Endothelial cell (in vitro differentiated cells): Measurements from ENCODE around the gene THSD4. TPM values are rescaled to one million over a fixed set of nuclear protein-coding genes. Genes with fewer than 3 reads are reported as not detected.

Experiments
- DNase-seq: peaks from one replicate; pipeline ENCODE4 v3.0.0; 2021; ENCODE audit warnings: low spot score
- H3K27ac Mint-ChIP-seq: one replicate; pipeline ENCODE4 v1.8.0; 2021; ENCODE audit warnings: mixed read lengths, inconsistent platforms; ENCODE audit not compliant: unreplicated experiment
- H3K27me3 Mint-ChIP-seq: one replicate; pipeline ENCODE4 v1.8.0; 2021; ENCODE audit warnings: mild to moderate bottlenecking, moderate library complexity, mixed read lengths, inconsistent platforms; ENCODE audit not compliant: unreplicated experiment
- H3K36me3 Mint-ChIP-seq: one replicate; pipeline ENCODE4 v1.8.0; 2021; ENCODE audit warnings: mild to moderate bottlenecking, low read depth, mixed read lengths, inconsistent platforms; ENCODE audit not compliant: unreplicated experiment
- H3K4me1 Mint-ChIP-seq: one replicate; pipeline ENCODE4 v1.8.0; 2021; ENCODE audit warnings: mild to moderate bottlenecking, mixed read lengths, inconsistent platforms; ENCODE audit not compliant: unreplicated experiment
- H3K4me3 Mint-ChIP-seq: one replicate; pipeline ENCODE4 v1.8.0; 2021; ENCODE audit warnings: mild to moderate bottlenecking, mixed read lengths, inconsistent platforms; ENCODE audit not compliant: unreplicated experiment
- H3K9me3 Mint-ChIP-seq: one replicate; pipeline ENCODE4 v1.8.0; 2021; ENCODE audit warnings: mixed read lengths, inconsistent platforms; ENCODE audit not compliant: unreplicated experiment
- CTCF ChIP-seq: fragments of 200-600 bp; sonication (generic); IDR thresholded peaks from one replicate; pipeline ENCODE4 v1.5.0; 2021; ENCODE audit warnings: antibody characterized with exemption; ENCODE audit not compliant: unreplicated experiment
- total RNA-seq: library from RNA; stranded (reverse); fragmentation: NEBNext Ultra II Directional; extraction: Animal tissue kit (Norgen Biotek cat#: 25700); gene quantifications from one replicate; pipeline ENCODE4 v1.2.1, GENCODE V29; 2021; ENCODE audit not compliant: unreplicated experiment

Gene THSD4
- total RNA-seq, 1 donor from 2014 or later, result 0.92 TPM

- H3K27me3 Mint-ChIP-seq, result no peaks in the 10 kb centered on the region
- H3K4me3 Mint-ChIP-seq, result no peak overlapping the region
- no peaks in the 10 kb centered on the region for H3K9me3 Mint-ChIP-seq
- DNase-seq, result no peak
- H3K4me1 Mint-ChIP-seq, result no peaks in the 10 kb centered on the region
- no peaks in the 10 kb centered on the region for H3K36me3 Mint-ChIP-seq
- no peak for TF ChIP-seq CTCF
- H3K27ac Mint-ChIP-seq, result no peak overlapping the region
These were observed 18.6 kb upstream of the THSD4 start for GRCh38 chr15:71096676-71097075.

DNA sequence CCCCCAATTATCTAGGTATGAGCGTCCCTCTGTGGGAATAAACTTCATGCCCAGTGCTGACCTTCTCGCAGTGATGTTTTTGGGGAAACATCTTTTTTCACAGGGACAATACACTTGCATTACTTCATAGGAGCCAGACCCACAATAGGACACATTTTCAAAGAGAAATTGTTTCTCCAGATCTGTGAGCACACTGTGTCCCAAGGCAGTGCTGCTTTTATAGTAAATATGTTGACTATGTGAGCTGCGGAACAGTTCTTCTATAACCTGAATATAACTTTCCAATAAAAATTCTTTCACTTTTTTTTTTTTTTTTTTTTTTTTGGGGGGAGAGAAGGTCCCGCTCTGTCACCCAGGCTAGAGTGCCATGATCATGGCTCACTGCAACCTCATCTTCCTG, 17.4 kb upstream of the THSD4 start:
- H3K36me3 Mint-ChIP-seq, result no peaks in the 10 kb centered on the region
- no peaks in the 10 kb centered on the region for H3K27me3 Mint-ChIP-seq
- no peak for TF ChIP-seq CTCF
- no peak overlapping the region for H3K27ac Mint-ChIP-seq
- no peak overlapping the region for H3K4me3 Mint-ChIP-seq
- DNase-seq, result no peak
- no peaks in the 10 kb centered on the region for H3K4me1 Mint-ChIP-seq
- no peaks in the 10 kb centered on the region for H3K9me3 Mint-ChIP-seq

- Mint-ChIP-seq H3K27me3 (no peaks in the 10 kb centered on the region), H3K9me3 (no peaks in the 10 kb centered on the region), H3K36me3 (no peaks in the 10 kb centered on the region), H3K4me3 (no peak overlapping the region), H3K27ac (no peak overlapping the region), H3K4me1 (no peaks in the 10 kb centered on the region)
- DNase-seq, result no peak
- TF ChIP-seq CTCF, result no peak
These were observed 16.4 kb upstream of the THSD4 start for GRCh38 chr15:71098920-71099319.

GRCh38 chr15:71103102-71103676, 12.1 kb upstream of the THSD4 start:
- TF ChIP-seq CTCF, result peak; percentile 43
- Mint-ChIP-seq H3K9me3 (no peaks in the 10 kb centered on the region), H3K4me1 (no peaks in the 10 kb centered on the region), H3K4me3 (no peak overlapping the region), H3K27ac (no peak overlapping the region), H3K27me3 (no peaks in the 10 kb centered on the region), H3K36me3 (no peaks in the 10 kb centered on the region)
- peak; percentile 18 for DNase-seq

GRCh38 chr15:71104636-71105035, 10.6 kb upstream of the THSD4 start:
- TF ChIP-seq CTCF, result no peak
- no peaks in the 10 kb centered on the region for H3K36me3 Mint-ChIP-seq
- no peak overlapping the region for H3K4me3 Mint-ChIP-seq
- H3K9me3 Mint-ChIP-seq, result no peaks in the 10 kb centered on the region
- no peak overlapping the region for H3K27ac Mint-ChIP-seq
- H3K27me3 Mint-ChIP-seq, result no peaks in the 10 kb centered on the region
- no peaks in the 10 kb centered on the region for H3K4me1 Mint-ChIP-seq
- DNase-seq, result no peak
